ENCODE results near the gene KAT8. TPM values are rescaled to one million over a fixed set of nuclear protein-coding genes. Genes with fewer than 3 reads are reported as not detected.

KAT8 gene
- total and polyA plus RNA-seq, 2 of the 13 experiments (the other 11 are each of a cell fraction or from before 2014, with no cell fraction given): 79.0 to 84.2 TPM

DNA sequence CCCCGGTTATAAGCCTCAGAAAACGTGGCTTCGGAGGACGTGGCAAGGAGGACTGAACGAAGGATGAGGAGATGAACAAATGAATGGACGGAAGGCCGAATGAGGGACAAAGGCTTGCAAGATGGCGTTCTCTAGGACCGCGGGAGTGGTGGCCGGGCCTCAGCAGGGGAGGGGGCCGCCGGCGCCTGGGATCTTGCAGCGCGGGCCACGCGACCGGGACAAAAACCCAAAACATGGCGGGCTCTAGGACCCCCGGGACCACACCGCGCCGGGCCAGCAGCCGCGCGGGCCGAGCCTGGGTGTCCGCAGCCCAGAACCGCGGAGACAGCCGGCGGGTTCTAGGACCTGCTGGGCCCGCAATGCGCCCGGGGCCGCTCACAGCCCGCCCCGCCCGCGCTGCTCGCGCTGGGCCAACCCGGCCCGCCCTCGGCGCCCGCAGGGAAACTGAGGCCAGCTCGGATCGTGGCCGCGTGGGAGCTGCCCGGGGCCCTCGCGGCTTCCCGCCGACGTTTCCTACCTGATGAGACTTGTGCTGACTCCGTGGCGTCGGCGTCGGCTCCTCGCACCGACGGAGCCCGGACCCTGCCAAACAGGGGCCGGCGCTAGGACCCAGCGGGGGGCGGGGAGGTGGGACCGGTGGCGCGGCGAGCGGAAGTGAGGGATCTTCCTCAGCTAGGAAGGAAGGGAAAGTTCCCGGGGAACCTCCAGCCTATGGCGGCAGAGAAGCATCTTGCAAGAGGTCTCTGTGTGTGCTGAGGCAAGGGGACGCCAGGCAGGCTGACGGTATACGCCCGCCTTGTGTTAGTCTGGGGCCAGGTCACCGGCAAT is 44.1 kb upstream of the KAT8 start (continued):
- TF ChIP-seq SP1 (IDR thresholded peaks at IDR 0.05): no peak
- TF ChIP-seq SP1 (CRISPR knock-in tag; IDR thresholded peaks at IDR 0.05): peak; percentile 65
- TF ChIP-seq, protein P1, sequence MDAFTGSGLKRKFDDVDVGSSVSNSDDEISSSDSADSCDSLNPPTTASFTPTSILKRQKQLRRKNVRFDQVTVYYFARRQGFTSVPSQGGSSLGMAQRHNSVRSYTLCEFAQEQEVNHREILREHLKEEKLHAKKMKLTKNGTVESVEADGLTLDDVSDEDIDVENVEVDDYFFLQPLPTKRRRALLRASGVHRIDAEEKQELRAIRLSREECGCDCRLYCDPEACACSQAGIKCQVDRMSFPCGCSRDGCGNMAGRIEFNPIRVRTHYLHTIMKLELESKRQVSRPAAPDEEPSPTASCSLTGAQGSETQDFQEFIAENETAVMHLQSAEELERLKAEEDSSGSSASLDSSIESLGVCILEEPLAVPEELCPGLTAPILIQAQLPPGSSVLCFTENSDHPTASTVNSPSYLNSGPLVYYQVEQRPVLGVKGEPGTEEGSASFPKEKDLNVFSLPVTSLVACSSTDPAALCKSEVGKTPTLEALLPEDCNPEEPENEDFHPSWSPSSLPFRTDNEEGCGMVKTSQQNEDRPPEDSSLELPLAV (CRISPR knock-in tag; conservative IDR thresholded peaks at IDR 0.05; ENCODE audit: low read depth): no peak
- no peak for TF ChIP-seq RORA (CRISPR knock-in tag; IDR thresholded peaks at IDR 0.05)
- TF ChIP-seq ZNF468 (CRISPR knock-in tag; IDR thresholded peaks at IDR 0.05): 0 out of 2 replicates have a peak, but pooled peaks have one; percentile 63
- 0 out of 2 replicates have a peak, but pooled peaks have one; percentile 47 for TF ChIP-seq NFKBIZ (CRISPR knock-in tag; IDR thresholded peaks at IDR 0.05)
- TF ChIP-seq ZNF451 (CRISPR knock-in tag; IDR thresholded peaks at IDR 0.05): peak; percentile 91
- no peak for TF ChIP-seq DPF2 (CRISPR knock-in tag; IDR thresholded peaks at IDR 0.05; ENCODE audit: borderline replicate concordance, low read depth)
- TF ChIP-seq GTF2F1 (IDR thresholded peaks at IDR 0.05; ENCODE audit: low read length): no peak
- no peak for TF ChIP-seq SNRNP70 (IDR thresholded peaks at IDR 0.05; ENCODE audit: low read depth, low read length)
- TF ChIP-seq GTF3A (CRISPR knock-in tag; conservative IDR thresholded peaks at IDR 0.05): no peak; the same call in 1 of the 2 replicates
- TF ChIP-seq ZNF547 (CRISPR knock-in tag; IDR thresholded peaks at IDR 0.05): no peak
- no peak for TF ChIP-seq CENPT (CRISPR knock-in tag; IDR thresholded peaks at IDR 0.05; ENCODE audit: low read depth)
- no peak for TF ChIP-seq GATA4 (IDR thresholded peaks at IDR 0.05; ENCODE audit: borderline replicate concordance, low read depth)
- TF ChIP-seq NFKB2 (CRISPR knock-in tag; IDR thresholded peaks at IDR 0.05; ENCODE audit: borderline replicate concordance): peak; percentile 69
- peak; percentile 22 for TF ChIP-seq ZNF34 (CRISPR knock-in tag; IDR thresholded peaks at IDR 0.05; ENCODE audit: borderline replicate concordance)
- no peak for TF ChIP-seq THAP8 (CRISPR knock-in tag; IDR thresholded peaks at IDR 0.05; ENCODE audit: borderline replicate concordance)
- TF ChIP-seq KDM4B (CRISPR knock-in tag; IDR thresholded peaks at IDR 0.05): peak; percentile 76; the same call in 1 of the 2 replicates
- TF ChIP-seq, protein P2, sequence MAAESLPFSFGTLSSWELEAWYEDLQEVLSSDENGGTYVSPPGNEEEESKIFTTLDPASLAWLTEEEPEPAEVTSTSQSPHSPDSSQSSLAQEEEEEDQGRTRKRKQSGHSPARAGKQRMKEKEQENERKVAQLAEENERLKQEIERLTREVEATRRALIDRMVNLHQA (CRISPR knock-in tag; IDR thresholded peaks at IDR 0.05): no peak
- TF ChIP-seq RFXANK (CRISPR knock-in tag; IDR thresholded peaks at IDR 0.05): no peak
- TF ChIP-seq ATM (IDR thresholded peaks at IDR 0.05; ENCODE audit: borderline replicate concordance): no peak
- TF ChIP-seq ZNF749 (CRISPR knock-in tag; IDR thresholded peaks at IDR 0.05; ENCODE audit: borderline replicate concordance): no peak
- TF ChIP-seq ZNF781 (CRISPR knock-in tag; IDR thresholded peaks at IDR 0.05; ENCODE audit: borderline replicate concordance, not compliant biosample characterization): no peak
- no peak for TF ChIP-seq ZNF580 (CRISPR knock-in tag; IDR thresholded peaks at IDR 0.05; ENCODE audit: borderline replicate concordance, low read depth)
- no peak for TF ChIP-seq ZNF512 (CRISPR knock-in tag; IDR thresholded peaks at IDR 0.05)

All from HepG2 (cell line).